HG03159 (cell line): ENCODE data around the gene RAG1.

ENCODE experiments used
- ATAC-seq: cut with Tn5 transposase; IDR thresholded peaks from one replicate; pipeline ENCODE4 v1.9.1; 2021; ENCODE audit warnings: mild to moderate bottlenecking, moderate library complexity; ENCODE audit not compliant: unreplicated experiment

Gene RAG1

DNA sequence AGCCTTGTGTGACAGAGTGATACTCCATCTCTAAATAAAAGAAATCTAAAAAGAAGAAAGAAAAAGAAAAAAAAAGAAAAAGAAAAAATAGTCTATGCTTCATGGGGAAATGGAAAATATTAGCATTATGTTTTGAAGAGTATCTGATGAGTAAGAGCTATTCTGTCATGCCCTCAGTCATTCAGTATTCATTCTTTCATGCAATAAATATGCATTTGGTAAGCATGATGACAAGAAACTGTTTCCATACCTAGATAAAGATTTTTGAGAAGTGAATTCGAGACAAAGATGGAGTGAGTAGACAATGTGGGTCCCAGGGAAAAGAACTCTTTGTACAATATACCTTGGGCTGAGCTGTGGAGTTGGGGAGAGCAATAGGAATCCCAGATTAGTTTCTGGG is 20.3 kb downstream of the RAG1 start:
- no peak for ATAC-seq

DNA sequence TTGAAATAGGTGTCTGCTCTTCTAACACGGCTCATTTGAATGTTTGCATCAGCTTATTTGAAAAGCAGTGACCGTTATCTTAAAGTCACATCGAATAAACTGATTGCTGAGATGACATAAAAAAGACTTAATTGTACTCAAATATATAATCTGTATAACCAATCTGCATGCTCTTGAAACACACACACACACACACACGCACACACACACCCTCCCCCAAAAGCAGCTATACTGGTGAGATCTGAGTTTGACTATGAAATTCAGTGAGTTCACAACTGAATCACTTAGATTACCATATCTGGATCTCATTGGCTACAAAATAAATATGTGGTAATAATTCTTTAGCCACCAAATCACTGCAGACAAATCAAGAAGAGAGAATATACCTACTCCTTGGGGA is 22.7 kb downstream of the RAG1 start:
- no peak for ATAC-seq

DNA sequence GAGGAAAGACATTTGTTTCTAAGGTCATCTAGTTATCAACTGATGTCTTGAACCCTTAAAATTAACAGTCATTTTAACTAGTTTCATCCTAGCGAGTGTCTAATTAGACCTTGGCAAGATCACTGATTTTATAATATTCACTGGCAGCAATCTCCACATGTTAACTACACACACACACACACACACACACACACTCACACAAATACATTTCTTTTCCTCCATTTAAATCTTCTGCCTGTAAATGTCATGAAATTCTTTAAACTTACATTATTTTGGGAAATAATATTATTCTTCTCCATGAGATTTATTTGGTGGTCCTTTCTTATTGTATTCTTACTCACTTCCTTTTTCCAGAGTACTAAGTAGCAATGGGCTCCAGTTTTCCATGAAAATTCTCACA is 23.6 kb downstream of the RAG1 start:
- ATAC-seq, result no peak

DNA sequence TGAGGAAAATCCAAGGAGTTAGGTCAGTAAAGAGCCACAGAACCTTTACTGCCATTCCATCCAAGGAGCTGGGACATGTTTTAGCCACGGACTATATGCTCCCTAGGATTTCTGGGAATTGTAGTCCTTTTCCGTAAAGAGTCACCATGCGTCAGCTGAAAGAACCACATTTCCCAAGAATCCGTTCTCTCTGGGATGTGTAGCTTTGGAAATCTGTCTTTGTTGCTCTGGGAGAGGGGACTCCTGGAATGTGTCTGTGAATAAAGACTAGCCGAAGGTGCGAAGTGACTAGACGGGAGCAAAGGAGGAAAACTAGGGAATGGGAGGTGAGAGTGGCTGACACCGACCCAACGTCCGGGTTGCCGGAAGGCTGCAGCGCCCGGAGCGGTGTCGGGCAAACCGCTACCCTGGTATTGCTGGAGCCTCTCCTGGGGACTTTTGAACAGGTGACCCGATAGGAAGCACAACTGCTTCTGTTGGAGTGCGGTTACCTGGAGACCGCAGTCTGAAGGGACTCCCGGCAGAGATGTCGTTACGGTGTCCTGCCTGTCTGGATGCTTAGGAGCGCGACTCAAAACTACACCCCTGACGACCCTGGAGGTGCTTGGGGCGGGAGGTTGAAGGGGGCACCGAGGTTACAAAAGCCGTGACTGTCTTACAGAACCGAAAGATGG is 26.6 kb downstream of the RAG1 start, which contains the start of gene IFTAP:
IFTAP (plus strand) TSS at position 187 of the 674 bp plus-strand sequence. CDS start 15,602 bp downstream, outside the sequence.
- peak; percentile 53 for ATAC-seq

DNA sequence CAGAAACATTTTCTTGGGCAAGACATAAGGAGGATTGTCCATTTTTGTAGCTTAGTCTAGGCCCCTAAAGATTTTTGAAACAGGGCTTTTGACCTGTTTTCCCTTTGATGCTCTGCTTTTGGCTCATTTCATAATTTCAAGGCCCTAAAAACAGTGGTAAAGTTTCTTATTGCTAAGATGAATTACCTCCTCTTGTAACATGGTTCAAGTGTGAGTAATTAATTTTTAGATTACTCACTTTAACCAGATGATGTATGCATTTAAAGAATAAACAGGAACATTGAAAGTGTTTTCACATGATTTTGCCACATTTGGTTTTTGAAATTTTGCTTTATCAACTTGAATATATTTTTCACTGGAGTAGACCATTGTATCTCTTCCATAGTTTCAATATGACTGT is 29.1 kb downstream of the RAG1 start:
- no peak for ATAC-seq

DNA sequence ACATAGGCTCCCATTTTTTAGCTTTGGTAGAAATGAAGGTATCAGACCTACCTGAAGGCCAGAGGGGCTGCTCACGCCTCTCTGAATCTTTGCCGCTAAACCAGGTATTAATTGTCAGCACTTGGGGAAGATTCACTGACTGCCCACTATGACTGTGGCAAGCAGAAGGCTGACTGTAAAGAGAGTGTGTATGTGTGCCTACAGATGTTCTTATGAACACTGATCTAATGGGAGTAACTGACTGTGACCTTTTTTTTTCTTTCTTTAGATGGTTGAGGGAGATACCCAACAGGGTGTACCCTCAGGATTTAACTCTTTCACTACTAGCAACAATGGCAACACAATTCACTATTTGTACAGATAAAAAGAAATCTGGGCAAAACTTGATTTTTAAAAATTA is 30.2 kb downstream of the RAG1 start, which contains the start of gene RAG2:
RAG2 (minus strand) TSS at position 186 of the 400 bp plus-strand sequence. CDS start 4,068 bp downstream, outside the sequence.
- ATAC-seq, result no peak

DNA sequence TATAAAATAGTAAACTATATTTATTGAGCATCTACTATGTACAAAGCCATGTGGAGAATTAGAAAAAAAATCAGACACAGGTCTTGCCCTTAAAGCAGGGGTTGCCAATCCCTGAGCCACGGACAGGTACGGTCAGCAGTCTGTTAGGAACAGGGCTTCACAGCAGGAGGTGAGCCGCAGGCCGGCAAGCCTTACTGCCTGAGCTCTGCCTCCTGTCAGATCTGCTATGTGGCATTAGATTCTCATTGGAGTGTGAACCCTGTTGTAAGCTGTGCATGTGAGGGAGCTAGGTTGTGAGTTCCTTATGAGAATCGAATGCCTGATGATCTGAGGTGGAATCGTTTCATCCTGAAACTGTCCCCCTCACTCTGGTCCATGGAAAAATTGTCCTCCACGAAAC is 32.4 kb downstream of the RAG1 start:
- no peak for ATAC-seq

DNA sequence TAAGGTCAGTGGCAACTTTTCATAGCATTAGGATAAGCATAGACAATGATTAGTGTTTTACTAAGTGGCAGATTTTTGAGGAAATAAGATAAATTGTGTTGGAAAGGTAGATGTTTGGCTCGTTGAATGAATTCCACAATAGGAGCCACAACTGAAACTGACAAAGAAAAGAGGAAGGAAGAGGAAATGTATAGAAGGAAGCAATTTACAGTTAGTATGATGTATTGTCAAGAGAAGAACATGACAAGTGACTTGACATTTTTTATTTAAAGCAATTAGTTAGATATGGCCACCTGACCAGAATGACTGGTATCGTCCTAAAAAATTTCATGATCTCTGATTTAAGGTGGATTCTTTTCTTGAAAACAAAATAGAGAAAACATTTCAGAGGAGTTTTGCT is 33.3 kb downstream of the RAG1 start:
- ATAC-seq, result no peak

DNA sequence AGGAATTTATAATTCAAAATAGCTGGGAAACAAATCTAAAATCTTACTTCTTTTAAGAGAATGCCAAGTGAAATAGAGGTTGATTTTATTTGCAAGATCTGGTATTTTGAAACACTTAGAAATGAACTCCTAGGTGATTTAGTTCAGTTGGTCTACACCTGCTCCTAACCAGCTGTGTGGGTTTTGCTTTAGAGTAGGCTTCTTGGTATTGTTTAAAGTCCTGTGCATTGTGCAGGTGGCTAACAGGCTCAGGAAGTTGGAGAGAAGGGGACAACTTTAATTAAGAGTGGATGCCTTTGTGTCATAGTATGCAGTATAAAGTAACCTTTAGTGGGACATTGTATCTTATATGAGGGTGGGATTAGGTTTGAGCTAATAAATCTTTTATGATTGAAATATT is 34.3 kb downstream of the RAG1 start:
- no peak for ATAC-seq

DNA sequence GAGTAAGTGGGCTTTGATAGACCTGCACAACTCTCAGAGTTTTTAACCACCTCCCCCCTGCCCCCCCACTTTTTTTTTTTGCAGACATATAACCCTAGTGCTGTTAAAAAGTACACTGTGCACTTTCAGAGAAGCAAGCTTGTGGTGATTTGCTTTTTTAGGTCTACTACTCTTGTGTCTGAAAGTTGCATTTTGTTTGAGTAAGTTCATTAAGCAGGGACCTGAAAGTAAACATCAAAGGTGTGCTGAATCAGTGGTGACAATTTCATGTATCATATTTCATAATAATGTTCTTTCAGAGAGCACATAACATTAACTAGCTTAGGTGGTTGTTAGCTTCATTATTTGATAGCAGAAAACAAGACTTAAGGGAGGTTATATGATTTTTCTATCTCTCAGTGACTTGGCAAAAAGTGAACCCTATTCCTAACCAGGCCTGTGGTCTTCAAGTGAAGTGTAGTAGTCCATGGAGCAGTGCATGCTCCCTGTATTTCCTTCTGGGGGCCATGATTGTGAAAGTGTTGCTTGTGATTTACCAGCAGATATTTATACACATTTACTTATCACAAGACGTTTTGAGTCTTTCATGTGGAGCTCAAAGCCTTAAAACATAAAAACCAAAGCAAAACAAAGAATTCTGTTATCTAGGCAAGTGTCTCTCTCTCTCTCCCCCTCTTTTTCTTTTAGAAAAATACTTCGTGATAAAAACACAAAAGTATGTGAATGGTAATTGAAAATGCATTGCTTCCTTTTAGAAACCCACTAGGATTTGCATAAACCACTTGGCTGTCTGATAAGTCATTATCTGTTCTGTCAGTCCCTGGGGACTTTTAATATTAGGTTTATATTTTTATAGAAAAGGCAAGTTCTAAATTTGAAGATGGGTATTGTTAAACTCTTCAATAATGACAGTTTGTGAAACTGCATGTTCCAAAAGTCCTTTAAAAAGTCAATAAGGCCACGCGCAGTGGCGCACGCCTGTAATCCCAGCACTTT is 37.7 kb downstream of the RAG1 start:
- peak; percentile 67 for ATAC-seq

DNA sequence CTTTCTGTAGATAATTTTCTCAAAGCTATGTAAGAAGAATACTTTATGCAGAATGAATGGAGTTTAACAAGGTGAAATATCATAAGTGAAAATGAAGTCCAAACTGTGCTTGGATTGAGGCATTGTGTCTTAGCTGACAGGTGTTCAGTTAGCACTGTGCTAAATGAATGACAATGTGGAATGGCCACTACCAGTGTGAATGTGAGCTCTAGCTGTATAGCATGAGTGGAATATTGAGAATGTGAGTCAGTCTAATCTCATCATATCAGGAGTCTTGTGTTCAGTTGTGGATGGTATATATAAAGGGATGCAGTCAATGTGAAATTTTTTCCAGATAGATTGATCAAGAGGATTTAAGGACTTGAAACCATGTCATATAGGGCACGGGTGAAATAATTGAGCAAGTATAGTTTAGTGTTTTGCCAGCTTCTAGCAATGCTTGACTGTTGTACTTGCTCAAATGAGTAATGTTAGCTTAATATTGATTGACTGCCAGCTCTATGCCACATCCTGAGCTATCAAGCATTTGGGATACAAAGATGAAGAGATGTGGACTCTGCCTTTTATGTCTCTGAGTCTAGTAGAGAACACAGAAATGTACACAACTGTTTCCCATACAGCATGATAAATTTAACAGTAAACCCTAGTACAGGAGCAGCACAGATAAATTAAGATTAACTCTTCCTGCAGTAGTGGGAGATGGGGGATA is 40.8 kb downstream of the RAG1 start:
- ATAC-seq, result no peak

DNA sequence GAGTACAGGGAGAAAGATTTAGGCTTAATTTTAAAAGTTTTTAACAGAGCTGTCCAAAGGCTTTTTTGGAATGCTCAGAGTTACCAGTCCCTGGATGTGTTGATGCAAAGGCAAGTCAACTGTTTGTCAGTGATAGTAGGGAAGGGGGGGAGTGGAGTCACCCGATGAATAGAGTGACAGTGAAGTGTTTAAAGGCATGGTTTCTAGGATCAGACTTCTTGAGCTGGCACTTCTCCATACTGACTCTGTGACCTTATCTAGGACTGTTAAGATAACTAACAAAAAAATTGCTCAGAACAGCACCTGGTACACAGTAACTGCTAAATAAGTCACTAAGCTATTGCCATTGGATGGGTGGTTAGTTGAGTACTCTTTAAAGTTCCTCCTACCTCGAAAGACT is 41.6 kb downstream of the RAG1 start:
- ATAC-seq, result no peak

DNA sequence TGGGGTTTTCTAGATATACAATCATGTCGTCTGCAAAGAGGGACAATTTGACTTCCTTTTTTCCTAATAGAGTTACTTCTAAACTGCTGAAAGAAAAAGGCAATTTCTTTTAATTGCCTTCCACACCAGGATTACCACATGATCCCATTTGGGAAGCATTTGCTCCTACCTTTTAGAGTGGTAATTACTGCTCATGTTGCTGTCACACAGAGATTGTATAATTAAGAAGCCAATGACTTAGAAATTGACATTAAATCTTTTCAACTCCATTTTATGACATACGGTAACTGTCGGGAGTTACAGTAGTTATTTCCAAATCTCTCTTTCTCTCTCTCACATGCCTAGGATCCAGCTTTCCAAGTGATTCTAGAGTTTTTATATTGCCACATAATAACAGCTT is 48.0 kb downstream of the RAG1 start:
- no peak for ATAC-seq

DNA sequence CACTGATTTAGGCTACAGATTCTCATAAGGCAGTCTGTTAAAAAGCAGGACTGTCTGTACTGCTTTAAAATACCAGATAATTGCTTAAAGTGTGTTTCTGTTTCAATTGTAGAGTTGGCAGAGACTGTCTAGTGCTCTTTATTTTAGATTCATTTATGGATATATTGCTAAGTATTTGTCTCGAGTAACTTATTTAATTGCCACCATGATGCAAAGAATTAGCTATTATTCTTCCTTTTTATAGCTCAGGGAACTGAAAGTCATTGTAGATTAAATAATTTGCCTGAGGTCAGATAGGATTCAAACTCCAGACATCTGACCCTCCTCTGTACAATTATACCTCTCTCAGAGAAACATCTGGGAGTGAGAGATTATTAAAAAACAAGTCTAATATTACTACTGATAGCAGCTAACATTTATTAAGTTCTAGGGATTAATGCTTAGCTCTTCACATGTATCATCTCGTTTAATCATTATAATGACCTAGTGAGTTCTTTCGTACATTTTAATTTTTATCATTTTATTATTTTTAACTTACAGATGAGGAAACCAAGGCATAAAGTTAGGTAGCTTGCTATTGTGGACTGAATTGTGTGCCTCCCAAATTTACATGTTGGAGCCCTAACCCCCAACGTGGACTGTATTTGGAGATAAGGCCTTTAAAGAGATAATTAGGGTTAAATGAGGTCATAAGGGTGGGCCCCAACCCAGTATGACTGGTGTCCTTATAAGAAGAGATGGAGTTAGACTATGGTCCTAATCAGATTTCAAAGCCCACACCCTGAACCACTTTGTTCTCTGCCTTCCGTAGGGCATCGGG is 49.9 kb downstream of the RAG1 start:
- ATAC-seq, result no peak

DNA sequence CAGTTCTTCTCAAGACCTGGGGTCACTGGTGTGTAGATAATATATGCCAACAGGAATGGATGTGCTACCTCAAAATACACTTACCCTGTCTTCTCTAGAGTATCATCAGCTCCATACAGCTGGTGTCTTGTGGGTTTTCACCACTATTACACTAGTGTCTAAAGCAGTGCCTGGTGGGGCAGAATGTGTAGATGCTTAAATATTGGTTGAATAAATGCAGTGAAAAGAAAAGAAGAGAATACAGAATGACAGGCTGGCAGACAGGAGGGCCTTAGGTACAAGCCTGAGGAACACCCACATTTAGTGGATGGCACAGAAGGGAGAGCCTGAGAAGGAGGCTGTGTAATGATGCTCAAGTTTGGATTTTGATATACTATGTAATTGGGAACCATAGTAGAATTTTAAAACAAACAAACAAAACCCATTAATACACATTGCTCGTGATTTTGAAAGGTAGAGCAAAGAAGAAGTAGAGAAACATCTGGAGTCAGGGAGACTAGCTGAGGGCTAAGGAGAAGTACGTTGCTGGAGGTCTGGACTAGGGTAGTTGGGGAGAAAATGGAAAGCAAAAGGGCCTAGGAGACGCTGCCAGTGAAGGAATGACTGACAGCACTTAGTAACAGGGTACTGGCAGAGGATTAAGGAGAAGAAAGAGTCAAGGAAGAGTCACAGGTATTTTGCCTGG is 50.7 kb downstream of the RAG1 start:
- no peak for ATAC-seq

DNA sequence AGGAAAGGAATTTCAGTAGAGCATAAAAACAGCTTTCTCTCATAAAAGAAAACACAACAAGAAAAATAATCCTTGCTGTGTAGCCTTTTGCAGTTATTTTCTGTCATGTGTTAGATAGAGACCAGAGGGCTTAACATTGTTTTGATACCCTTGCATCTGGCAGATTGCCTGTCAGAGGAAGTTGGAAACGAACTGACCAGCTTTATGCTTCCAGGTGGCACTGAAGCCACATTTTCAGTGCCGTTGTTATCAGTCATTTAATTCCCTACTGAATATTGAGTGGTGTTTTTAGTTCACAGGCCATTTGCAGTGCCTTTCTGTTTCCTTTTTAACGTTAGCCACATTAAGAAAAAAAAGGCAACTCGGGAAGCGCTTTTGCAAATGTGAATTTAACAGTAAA is 51.7 kb downstream of the RAG1 start:
- peak; percentile 38 for ATAC-seq

DNA sequence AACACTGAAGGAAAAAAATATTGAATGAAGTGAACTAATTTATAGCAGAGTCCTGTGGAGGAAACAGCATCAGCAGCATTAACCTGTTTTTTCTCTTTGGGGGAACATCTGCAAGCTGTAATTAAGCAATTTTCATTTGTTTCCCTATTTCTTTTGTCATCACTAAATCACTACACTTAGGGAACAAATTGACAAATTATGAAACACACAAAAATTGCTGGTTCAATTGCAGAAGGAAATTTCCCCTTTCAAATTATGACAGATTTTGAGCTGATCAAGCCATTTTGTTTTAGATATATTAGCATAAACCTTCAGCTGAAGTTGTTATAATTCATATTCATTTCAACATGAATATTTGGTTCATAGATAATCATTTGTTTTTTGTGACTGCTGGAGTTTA is 52.4 kb downstream of the RAG1 start:
- no peak for ATAC-seq

DNA sequence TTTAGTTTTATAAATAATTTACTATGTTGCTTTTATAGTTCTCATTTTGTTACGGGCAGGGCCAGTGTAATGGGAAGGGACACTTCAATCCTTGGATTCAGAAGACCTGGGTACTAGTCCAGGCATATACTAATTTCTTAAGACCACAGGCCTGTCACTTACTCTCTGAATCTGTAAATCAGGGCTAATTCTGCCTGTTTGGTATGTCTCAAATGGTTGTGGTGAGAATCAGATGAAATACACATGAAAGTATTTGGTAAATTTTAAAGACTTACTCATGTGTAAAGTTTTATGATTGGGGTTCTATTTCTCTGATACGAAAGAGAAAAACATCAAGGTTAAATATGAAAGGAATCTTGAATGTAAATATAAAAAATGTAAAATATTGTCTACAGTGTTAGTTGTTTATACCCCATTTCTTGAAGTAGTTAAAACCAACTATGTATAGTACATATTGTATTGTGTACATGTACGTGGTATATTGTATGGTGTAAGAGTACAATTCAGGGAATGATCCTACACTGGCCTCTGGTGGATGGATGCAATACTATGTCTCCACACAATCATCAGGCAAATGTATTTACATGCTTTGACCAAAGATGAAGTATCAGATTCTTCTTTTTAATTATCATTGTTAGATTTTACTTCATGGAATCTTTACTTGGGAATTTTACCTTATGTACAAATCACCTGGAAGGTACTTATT is 54.8 kb downstream of the RAG1 start:
- peak; percentile 66 for ATAC-seq

DNA sequence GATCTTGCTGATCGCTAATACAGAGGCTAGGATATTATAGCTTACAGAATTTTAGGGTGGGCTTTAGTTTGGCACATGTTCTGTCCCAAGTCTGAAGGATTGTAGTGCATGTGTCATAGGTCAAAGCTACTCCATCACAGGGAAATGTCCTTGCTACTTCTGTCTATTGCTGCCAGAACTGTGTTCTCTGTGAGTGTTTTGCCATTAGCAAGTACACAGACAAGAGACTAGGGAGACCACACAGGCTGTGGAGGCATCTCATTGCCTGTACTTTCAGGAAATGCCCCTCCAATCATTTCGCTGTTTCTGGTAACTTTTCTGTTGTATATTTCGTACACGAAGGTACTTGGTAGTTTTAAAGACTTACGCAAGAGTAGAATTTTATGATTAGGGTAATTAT is 55.7 kb downstream of the RAG1 start:
- no peak for ATAC-seq
